Measurements from ENCODE around the gene NHERF2.

The NHERF2 gene

DNA sequence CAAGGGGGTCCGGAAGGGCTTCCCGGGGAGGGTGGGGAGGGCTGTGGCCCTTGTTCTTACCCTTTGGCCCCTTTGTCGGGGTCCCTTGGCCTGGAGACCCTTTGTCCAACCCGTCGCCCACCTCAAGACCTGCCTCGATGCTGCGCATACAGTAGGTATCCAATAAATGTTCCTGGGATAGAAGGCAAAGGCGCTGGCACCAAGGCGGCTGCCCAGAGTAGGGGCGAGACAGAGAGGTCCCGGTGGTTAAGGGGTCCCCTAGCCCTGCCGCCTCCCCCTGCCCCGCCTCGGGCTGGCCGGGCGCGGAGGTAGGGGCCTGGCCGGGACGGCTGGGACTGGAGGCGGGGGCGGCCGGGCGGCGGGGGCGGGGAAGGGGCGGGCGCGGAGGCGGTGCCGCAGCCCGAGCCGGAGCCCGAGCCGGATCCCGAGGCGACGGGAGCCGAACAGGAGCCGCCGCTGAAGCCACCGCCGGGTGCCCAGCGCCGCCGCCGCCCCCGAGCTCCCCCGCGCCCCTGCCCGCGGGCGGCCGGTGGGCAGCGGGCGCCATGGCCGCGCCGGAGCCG is at the start of gene NHERF2:
NHERF2 (plus strand) TSS at position 442 of the 563 bp plus-strand sequence; CDS start at position 546, 104 bp downstream.
- peak; percentile 91 for DNase-seq

DNA sequence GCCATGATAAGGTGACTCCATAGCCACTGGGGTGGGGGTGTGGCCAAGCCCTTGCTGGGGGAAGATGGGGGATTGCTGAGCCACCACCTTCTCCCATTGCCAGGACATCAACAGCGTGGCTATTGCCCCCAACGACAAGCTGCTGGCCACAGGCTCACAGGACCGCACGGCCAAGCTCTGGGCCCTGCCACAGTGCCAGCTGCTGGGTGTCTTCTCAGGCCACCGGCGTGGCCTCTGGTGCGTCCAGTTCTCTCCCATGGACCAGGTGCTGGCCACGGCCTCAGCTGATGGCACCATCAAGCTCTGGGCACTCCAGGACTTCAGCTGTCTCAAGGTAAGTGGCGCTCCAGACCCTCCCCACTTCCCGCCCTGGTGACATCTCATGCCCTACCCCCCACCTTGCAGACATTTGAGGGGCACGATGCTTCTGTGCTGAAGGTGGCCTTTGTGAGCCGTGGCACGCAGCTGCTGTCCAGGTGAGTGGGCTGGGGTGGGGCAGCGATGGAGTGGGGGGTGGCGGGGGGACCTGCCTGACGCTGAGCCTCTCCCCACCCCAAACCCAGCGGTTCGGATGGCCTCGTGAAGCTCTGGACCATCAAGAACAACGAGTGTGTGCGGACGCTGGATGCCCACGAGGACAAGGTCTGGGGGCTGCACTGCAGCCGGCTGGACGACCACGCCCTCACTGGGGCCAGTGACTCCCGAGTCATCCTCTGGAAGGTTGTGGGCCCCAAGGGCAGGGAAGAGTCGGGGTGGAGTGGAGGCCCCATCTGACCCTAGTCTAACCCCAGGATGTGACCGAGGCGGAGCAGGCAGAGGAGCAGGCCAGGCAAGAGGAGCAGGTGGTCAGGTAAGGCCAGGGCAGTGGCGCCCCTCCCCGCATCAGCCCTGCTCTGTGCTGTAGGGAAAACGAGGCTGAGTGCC is 49.5 kb upstream of the NHERF2 start:
- no peak for DNase-seq

DNA sequence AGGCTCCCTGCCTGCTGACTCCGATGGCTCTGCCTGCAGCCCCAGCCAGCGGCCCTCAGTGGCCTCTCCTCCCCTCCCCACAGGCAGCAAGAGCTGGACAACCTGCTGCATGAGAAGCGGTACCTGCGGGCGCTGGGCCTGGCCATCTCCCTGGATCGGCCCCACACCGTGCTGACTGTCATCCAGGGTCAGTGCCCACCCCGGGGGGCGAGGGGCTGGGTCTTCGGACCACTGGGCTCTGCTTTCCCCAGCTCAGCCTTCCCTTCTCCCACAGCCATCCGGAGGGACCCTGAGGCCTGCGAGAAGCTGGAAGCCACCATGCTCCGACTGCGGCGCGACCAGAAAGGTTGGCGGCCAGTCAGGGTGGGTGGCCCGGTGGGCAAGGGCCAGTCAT is 48.8 kb upstream of the NHERF2 start:
- DNase-seq: no peak

DNA sequence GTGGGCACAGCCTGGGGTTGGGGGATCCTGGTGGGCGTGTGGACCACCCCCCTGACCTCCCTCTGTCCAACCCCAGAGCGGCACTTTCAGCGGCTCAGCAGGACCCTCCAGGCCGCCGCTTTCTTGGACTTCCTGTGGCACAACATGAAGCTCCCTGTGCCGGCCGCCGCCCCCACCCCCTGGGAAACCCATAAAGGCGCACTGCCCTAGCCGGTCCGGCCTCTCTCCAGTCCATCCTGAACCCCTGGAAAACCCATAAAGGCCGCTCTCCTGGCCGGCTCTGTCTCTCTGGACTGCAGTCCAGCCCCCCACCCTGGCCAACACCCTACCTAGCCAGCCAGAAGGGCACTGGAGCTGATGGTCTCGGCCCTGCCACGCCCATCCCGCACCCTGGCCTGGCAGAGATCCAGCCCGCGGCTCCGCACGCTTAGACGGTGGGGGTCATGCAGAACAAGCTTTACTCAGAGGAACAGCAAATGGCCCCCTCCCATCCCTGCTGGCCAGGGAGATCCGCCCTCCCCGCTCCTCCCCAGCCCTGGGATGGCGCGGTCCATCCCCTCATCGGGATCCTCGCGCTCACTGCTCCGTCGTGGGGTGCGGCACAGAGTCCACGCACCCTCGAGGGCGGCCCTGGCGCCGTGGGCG is 48.1 kb upstream of the NHERF2 start:
- no peak for DNase-seq

DNA sequence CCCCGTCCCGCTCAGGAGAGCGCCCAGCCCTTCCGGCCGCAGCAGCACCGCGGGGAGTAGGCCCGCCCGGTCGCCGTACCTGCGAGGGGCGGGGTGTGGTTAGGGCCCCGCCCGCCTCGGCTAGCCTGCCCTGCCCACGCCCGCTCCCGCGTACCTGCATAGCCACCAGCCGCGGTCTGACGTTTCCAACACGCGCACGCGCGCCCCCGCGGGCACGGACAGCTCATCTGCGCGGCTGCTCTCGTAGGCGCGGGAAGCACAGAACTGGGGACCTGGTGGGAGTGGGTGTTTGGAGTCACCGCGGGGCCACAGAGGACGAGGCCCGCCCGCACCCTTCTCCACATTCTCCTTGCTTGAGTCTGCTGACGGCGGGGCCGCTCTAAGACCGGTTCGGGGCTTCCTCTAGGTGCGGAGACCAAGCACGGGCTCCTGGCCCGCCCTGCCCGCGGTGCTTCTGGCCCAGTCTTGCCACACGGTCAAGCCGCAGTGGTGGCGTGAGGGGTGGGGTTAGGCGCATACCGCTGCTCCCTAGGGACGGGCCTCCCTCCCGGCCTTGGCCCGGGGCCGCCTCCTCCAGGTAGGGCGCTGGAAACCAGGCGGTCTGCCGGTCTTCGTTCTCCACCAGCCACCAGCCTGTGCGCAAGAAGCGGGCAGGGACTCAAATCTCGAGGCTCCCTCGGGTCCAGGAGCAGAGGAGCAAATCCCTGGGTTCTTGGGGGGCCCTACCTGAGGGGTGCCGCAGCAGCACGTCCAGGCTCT is 47.3 kb upstream of the NHERF2 start:
- no peak for DNase-seq

DNA sequence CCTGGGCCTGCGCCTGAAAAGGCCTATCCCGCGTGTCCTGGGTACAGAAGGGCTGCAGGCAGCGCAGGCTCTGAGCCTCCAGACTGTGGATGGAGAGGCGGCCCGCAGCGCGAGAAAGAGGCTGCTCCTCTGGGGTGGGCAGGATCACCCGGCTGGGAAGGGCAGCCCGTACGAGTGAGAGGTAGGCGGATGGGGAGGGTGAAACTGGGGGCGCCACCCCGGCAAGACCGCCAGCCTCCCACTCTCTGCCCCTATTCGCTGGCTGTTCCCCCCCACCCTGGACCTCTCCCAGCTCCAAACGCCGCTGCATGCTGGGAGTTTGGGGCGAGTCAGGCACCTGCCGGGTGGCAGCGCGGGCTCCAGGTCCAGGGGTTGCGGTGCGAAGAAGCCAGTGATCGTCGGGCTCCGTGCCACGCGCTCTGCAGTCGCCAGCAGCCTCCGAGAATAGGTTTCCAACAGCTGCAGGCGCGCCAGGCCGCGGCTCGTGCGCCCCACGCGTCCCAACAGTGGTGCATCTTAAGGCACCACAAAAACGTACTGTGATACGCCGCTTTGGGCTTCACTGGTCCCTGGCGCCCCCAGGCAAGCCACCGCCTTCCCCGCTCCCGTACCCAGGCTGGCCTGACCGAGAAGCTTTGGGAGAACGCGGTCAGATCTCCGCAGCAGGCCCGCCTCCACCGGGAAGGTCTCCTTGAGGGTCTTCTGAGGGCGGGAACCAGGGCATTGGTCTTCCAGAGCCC is 46.5 kb upstream of the NHERF2 start:
- DNase-seq: no peak

DNA sequence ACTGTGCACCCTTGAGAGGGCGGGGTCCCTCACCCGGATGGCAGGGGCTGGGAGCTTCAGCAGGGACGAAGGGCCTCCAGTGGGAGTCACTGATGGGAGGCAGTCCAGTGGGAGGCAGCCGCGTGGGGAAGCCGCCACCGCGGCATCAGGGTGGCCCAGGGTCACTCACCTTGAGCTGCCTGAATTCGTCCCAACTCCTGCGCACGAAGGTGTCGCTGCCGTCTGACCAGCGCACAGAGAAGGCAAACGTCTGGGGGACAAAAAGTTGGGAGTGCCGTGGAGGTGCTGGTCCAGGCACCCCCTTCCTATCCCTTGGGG is 46.0 kb upstream of the NHERF2 start:
- no peak for DNase-seq

DNA sequence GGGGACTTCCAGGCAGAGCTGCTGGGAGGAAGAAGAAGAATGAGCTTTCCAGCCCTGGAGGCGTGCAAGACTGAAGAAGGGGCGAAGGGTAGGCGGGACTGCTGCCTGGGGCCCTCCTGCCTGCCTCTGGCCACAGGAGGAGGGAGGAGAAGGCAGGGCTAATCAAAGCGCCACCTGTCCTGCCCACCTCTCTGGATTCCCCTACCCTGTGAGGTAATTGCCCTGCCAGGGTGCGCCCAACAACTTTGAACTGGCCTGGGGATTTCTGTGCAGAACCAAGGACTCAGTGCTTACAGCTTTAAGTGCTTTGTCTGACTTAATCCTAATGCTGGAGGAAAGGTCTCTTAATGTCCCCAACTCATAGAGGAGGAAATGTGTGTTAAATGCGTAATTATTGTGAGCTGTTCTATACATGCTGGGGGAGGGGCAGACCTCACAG is 45.3 kb upstream of the NHERF2 start, which contains the start of gene NOXO1:
NOXO1 (minus strand) TSS at position 72 of the 439 bp plus-strand sequence. CDS start 290 bp downstream, outside the sequence.
- DNase-seq: no peak

DNA sequence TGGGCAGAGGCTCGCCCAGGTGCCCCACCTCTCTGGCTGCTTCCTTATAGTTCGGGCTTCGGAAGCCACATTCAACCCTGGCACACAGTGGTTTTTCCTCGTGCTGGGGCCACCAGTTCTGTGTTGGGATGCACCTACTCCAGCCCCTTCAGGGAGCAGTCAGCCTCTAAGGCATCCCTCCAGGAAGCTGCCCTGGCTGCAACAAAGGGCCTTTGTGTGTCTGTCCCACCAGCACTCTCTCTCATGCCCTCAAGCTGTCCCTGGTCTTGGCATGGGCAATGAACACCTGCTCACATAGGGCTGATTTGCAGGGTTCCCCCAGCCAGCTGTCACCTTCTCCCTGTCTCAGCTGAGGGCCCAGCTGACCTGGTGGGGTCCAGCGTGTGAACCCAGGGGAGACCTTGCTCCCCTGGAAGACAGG is 44.7 kb upstream of the NHERF2 start:
- no peak for DNase-seq

DNA sequence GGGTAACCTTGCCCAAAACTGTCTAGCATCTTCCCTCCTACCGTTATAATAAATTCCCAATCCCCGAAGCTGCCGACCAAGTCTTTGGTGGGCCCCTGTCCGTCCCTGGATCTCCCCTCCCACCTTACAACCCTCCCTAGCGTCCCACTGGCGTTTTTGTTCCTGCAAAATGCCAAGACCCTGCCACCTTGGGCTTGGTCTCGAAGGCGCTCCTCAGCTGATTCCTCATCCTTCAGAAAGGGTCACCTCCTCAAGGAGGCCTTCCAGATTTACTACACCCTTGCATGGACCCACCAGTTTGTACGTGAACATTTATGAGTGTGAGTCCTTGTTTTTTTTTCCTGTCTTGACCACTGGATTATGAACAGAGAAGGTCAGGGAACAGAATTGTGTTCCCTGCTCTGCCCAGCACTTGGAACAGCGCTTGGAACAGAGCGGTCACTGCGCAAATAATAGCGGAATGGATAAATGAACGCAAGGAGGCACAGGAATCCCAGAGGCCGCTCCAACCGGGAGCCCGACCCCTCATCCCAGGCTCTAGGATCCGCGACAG is 43.6 kb upstream of the NHERF2 start:
- DNase-seq: no peak

DNA sequence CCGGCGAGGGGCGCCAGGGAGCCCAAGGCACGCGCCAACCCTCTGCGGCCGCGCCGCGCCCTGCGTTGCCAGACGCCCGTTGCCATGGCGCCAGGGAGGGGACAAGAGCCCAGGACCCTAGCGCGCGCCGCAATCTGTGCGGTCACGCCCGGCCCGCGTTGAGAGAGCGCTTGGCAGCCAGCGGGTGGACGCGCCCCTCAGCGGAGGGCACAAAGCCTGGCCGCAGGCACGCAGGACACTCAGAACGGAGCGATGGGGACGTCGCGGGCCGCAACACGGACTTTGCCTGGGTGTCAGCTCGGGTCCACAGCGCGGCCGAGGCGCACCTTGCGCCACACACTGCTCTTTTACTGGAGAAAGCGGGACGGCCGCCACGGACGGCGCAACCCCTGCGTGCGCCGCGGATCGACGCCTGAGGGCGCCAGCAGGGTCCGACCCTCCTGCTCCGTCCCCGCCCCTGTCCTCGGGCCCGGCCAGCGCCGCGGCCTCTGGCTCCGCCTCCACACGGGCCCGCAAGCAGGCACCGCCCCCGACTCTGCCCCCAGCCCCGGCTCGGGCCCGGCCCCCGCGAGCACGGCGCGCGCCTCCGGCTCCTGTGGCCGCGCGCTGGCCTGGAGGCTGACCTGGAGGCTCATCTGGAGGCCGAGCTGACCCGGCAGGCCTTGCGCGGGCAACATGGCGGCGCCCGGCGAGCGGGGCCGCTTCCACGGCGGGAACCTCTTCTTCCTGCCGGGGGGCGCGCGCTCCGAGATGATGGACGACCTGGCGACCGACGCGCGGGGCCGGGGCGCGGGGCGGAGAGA is 43.0 kb upstream of the NHERF2 start, which contains the start of gene GFER:
GFER (plus strand) TSS at position 650 of the 803 bp plus-strand sequence; CDS start at position 676, 26 bp downstream.
- peak; percentile 98 for DNase-seq

DNA sequence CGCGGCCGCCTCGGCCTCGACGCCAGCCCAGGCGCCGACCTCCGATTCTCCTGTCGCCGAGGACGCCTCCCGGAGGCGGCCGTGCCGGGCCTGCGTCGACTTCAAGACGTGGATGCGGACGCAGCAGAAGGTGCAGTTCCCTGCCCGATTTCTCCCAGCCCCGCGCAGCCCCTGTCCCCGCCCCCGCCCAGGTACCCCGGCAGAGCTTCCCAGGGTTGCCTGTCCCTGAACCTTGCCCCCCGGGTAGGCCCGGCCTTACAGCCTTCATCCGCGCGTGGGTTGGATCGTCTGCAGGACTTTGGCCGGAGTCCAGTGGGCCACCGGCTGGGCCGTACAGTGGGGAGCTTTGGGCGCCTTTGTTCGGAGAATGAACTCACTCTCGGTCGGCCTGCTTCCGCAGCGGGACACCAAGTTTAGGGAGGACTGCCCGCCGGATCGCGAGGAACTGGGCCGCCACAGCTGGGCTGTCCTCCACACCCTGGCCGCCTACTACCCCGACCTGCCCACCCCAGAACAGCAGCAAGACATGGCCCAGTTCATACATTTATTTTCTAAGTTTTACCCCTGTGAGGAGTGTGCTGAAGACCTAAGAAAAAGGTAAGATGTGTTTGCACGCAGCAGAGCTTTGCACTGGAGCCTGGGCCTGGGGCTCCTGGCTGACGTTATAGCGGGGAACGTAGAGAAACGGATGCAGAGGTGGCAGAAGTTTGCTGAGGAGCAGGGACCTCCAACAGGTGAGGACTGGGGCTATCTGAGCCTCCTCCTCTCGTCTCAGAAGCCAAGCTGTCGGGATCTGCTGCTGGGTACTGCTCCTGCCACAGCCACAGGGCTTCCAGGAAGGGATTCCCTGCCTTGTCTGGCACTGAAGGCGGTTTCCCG is 42.1 kb upstream of the NHERF2 start:
- no peak for DNase-seq

DNA sequence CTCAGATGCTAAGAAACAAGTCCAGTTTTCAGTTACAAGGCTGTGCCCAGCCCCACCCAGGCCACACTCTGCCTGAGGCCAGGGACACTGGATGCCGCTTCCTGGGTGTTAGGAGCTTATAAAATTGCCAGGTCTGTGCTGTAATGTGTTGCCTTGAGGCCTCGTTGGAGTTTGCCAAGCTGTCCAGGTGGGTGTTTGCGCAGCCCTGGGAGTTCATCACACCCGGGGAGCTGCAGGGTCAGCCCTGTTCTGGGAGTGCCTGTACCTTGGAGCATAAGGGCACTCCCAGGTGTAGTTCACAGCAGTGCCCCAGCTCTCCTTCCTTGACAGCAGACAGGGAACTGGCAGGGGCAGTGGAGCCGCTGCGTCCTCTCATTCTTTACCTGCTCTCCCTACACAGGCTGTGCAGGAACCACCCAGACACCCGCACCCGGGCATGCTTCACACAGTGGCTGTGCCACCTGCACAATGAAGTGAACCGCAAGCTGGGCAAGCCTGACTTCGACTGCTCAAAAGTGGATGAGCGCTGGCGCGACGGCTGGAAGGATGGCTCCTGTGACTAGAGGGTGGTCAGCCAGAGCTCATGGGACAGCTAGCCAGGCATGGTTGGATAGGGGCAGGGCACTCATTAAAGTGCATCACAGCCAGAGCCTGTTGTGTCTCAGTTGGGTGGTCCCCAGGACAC is 41.1 kb upstream of the NHERF2 start:
- no peak for DNase-seq

DNA sequence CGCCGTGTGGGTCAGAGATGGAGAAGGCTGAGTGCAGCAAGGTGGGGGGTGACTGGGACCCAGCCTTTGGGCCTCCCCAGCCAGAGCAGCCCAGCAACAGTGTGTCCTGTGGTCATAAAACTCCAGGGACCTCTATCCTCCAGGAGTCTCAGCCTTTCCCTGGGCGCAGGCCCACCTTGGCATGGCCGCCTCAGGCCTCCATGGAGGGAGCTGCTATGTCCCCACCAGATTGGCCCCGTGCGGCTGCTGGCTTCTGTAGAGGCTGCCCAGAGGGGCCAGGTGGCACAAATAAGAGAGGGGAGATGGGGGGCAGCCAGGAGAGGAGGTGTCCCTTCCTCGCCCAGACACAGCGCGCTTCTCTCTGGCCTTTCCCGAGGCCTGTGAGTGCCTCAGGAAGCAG is 39.5 kb upstream of the NHERF2 start:
- no peak for DNase-seq

DNA sequence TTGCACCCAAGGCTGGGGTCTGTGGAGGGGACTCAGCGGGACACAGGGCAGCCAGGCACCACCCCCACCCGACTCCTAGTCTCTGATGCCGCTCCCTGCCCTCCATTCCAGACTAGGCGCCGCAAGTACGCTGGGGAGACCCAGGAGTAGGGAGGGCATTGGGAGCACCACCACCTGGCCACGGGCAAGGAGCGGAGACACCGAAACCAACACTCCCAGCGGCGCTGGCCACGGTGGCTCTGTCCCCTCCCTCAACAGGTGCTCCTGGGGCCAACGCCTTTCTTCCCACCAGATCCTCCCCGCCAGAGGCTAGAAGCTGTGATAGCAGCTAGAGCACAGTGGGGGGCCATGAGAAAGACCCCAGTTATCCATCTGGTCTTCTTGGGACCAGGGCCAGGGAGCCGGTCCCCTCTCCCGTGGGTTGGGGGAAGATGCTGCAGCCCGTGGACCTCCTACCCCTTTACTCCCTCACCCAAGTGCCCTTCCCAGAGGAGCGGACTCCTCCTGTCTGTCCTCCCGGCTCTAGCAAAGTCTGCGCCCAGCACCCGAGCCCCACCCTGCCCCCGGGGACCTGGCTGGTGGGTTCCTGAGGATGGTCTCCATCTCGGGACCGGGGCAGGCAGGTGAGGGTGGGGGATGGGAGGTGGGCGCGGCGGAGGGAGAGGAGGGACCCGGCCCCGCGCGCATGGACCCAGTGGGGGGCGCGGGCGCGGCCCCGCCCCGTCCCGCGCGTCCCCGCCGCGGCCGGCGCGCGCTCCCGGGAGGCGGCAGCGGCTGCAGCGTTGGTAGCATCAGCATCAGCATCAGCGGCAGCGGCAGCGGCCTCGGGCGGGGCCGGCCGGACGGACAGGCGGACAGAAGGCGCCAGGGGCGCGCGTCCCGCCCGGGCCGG is 37.2 kb upstream of the NHERF2 start, which contains the start of gene SYNGR3:
SYNGR3 (plus strand) TSS at position 762 of the 892 bp plus-strand sequence. CDS start 133 bp downstream, outside the sequence.
- DNase-seq: no peak

DNA sequence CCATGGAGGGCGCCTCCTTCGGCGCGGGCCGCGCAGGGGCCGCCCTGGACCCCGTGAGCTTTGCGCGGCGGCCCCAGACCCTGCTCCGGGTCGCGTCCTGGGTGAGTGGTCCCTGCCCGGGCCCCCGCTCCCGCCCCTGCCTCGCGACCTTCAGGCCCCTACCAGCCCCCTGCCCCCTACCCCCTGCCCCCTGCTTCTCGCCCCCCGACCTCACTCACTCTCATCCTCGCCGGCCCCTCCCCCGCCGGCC is 36.7 kb upstream of the NHERF2 start:
- DNase-seq: no peak

DNA sequence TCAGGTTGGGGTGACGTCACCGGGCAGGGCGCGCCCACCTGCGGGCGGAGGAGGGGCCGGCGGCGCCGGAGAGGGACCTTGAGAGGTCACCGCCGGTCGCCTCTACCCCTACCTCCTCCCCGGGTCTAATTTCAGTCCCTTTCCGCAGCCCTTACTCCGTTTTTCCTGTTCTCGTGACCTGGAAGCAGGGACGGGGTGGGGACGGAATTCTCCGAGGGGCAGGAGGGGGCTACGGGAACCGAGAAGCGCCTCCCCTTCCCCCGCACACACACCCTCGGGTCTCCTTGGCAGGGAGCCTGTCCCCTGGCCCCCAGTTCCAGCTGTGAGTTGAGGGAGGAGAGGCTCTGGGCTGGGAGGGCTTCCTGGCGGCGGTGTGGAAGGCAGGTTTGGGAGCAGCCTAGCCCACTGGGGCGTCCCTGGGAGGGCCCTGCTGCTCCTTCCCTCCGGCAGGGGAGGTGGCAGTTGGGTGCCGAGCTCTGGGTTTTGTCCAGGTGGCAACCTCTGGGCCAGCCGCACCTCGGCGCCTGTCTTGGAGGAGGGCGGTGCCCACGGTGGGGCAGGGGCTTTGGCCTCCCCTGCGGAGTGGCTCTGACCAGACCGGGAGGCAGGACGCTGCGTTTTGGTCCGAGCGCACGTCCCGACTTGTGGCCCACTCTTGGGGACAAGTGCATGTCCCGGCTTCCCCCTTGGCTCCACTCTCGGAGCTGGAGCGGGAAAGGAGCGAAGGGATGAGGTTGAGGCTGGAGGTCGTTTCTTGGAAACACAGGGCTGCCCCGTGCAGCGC is 36.2 kb upstream of the NHERF2 start:
- no peak for DNase-seq

DNA sequence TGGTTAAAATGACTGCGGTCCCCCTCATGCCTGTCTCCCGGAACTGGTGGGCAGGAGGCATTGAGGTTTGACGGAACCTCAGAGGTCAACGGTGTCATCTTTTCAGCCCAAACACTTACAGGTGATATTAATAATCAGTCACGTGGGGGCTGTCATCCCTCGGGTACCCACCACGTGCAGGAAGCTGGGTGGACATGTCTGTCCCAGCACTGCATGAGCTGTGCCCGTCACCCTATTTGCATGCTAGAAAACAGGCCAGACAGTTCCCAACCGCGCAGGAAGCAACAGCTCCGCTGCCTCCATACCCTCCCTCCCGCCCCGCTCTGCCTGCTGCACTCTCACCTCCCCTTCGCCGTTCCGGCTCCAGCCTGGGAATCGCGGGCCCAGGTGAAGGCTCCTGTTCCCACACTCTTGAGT is 35.6 kb upstream of the NHERF2 start:
- no peak for DNase-seq

All from 8988T (cell line).